Mesenteric fat pad (tissue), 1 donor: Measurements from ENCODE around the gene ZNF326. TPM values are rescaled to one million over a fixed set of nuclear protein-coding genes. Genes with fewer than 3 reads are reported as not detected.

Source experiments
- DNase-seq: peaks from one replicate; pipeline ENCODE4 v3.0.0-alpha.2; 2020; ENCODE audit warnings: low spot score
- total RNA-seq: library from RNA; stranded (reverse); fragmentation: NEBNext Ultra II Directional; extraction: Animal tissue kit (Norgen Biotek cat#: 25700); gene quantifications from one replicate; pipeline ENCODE4 v1.2.1, GENCODE V29; 2021
- donor health status: DM: yes; HTN: yes; CAD: no.

The ZNF326 gene
- total RNA-seq, 1 donor from 2014 or later, result 15.4 TPM

- DNase-seq, result no peak
These were observed 73.8 kb downstream of the ZNF326 start for GRCh38 chr1:90068611-90069280.

DNA sequence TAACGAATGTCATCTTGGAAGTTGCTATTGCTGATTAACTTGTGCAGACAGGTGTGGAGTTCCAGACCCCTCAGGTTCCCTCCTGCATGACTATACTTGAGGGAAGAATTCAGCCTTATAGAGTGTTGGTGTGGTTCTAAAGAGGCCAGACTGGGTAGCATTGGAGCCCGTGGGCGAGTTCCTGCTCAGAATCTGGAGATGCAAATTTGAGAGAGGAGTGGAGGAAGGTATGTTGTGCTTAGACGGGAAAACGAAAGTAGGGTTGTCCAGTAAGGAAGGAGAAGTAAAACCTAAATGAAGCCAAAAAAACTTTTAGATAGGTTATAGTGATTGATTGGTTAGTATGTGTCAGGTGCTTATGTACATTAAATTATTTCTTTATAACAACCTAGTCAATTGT is 79.2 kb downstream of the ZNF326 start:
- no peak for DNase-seq

GRCh38 chr1:90074566-90074965 is 79.7 kb downstream of the ZNF326 start:
- DNase-seq, result no peak

DNA sequence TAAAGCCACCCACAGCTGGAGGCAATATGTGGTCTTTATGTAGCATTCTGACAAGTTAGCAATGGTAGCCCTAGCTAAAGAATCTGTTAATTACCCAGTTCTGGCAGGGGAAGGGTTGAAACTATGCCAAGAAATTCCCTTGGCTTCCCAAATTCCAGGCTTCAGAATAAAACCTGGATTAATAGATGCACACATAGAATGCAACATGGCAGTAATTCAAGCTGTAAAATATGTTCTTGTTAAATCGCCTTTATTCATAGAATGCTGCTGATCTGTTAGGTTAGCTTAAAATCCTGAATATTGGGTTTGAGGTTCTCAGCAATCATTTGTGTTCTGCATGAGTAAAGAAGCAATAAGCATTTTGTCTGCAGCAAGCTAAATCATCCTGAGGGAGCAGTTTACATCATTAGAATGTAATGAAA is 80.1 kb downstream of the ZNF326 start:
- no peak for DNase-seq

- no peak for DNase-seq
These were observed 89.1 kb downstream of the ZNF326 start for GRCh38 chr1:90083995-90084394.

Other genes with a start within 250 kb of the ZNF326 start
- gene LRRC8D, start 174.1 kb upstream of the ZNF326 start, total RNA-seq, result 8.6 TPM